Esophagus mucosa (tissue), 1 donor: Measurements from ENCODE around the gene GPR171. TPM values are rescaled to one million over a fixed set of nuclear protein-coding genes. Genes with fewer than 3 reads are reported as not detected.

ENCODE experiments used
- ATAC-seq: fragments of 200-7000 bp; cut with Tn5 transposase; one replicate; pipeline ENCODE4 v1.9.1; 2020
- total RNA-seq: library from RNA; stranded (reverse); gene quantifications from one replicate; pipeline ENCODE4 v1.2.4, GENCODE V29; 2023
- donor health status: DM: yes; HTN: yes; CAD: no.

The GPR171 gene
- total RNA-seq, 1 donor from 2014 or later = 0.32 TPM

GRCh38 chr3:151175952-151176351 is 27.1 kb downstream of the GPR171 start:
- no peak for ATAC-seq

DNA sequence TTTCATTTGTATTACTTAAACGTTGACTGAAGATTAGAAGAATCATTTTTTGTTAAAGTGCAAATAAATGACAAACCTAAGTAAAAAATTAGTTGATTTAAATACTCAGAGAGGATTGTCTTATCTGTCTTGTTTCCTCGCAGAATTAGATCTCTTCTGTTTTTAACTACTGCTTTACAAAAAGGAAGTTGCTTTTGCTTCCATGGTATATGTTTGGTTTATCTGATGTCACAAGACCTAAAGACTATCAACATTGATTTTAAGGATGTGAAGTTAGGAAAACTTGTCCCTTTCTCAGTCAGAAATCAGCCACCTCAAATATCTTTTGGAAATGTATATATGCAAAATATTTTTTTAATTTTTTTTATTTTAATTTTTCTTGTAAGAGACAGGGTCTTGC is 28.7 kb downstream of the GPR171 start:
- no peak for ATAC-seq

DNA sequence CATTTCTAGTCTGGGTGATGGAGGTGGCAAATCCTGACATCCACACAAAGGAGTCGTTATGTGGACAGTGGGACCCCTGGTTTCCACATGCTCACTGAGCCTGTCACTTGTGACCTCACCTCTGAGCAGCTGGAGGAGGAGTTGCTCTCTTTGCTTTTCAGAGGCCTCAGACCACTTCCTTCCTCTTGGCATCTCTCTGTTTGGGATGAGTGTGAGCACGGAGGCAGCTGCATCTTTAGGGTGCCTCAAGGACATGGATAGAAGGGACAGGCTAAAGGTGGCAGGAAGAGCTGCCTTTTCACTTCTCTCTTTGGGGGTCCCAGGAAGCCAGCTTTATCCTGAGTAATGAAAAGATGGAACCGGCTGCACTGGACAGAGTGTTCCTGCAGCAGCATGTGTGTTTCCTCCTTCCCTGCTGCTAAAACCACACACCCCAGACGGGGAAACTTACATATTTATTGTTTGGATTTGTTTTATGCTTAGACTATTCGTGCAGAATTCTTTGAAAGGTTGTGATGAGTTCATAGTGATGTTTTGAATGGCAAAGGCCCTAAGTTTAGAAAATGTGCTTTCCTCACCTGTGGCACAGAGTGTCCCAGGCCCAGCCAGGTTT is 31.8 kb downstream of the GPR171 start:
- ATAC-seq = no peak

GRCh38 chr3:151169948-151170679 is 32.9 kb downstream of the GPR171 start:
- peak; percentile 26 for ATAC-seq

DNA sequence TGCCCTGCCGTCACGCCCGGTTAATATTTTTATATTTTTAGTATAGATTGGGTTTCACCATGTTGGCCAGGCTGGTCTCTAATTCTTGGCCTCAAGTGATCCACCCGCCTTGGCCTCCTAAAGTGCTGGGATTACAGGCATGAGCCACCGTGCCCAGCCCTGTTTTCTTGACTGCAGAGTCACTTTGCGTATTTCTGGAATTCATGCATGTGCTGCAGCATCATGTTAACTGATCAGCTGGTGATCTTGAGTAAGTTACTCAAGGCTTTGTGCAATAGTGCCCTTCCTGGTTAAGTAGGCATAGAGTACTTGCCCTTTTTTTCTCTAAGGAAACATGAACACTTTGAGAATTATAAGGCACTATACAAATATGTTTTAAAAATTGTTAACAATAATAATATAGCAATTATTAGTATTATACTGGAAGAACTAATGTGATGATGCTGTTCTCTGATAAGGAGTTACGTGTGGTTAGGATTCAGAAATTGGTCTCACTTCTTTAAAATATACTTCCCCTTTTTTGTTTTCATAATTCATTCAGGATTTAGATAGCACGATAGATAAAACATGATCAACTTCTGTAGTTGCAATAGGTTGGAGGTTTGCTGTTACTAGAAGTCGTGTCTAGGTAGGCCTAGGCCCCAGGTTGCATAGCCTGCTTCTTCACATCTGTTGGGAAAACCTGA is 33.6 kb downstream of the GPR171 start:
- peak; percentile 41 for ATAC-seq

DNA sequence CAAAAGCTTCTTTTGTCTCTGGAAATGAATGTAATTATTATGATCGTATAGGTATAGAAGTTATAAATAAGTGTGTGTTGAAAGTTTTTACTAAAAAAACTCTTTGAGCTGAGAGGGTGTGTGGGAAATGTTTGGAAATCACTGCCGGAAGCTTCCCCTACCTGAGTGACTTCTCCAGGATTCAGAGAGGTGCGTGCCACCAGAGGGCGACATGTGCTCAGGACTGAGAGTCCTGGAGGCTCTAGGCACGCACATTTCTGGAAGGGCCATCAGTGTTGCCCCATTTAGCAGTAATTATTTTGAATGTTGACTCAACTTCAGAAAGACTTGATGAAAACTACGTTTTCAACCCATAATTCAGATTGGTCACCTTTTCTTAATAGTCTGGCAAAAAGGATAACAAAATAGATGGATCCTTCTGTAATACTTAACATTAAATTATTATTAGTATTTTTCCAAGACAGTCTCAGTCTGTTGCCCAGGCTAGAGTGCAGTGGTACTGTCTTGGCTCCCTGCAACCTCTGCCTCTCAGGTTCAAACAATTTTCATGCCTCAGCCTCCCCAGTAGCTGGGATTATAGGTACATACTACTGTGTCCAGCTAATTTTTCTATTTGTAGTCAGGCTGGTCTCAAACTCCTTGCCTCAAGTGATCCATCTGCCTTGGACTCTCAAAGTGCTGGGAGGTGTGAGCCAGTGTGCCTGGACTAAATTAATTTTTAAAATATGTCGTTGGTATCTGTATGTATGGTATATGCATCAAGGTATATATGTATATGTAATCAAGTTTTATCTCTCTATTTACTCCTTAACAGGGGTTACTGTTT is 34.5 kb downstream of the GPR171 start:
- peak; percentile 83 for ATAC-seq

DNA sequence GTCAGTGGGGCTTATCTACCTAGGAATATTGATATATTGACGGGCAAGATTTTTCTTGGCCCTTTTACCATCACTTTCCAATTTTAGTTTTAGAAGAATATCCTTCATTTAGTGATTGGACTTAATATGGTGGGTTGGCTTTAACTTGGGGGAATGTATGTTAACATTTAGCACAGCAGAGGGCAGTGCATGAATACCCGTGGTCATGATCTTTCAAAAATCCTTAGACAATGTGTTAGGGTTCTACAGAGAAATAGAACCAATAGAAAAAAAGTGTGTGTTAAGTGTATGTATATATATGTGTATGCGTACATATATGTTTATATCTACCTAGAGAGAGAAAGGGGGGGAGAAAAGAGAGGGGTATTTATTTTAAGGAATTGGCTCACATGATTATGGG is 36.9 kb downstream of the GPR171 start:
- no peak for ATAC-seq

DNA sequence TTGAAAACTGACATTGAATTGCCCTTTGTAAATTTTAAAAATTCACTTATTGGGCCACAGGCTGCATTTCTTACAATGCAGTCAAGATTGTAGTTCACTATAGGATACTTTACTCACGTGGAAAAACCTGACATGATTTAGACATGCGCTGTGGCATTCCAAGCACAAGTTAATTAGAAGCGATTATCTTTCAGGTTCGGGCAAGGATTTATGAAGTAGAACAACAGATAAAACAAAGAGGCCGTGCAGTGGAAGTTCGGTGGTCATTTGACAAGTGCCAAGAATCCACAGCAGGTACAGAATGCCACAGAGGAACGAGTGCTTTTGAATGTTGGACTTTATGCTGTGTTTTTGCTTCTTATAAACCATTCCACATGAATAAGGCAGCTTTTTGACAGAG is 37.8 kb downstream of the GPR171 start:
- ATAC-seq = no peak

DNA sequence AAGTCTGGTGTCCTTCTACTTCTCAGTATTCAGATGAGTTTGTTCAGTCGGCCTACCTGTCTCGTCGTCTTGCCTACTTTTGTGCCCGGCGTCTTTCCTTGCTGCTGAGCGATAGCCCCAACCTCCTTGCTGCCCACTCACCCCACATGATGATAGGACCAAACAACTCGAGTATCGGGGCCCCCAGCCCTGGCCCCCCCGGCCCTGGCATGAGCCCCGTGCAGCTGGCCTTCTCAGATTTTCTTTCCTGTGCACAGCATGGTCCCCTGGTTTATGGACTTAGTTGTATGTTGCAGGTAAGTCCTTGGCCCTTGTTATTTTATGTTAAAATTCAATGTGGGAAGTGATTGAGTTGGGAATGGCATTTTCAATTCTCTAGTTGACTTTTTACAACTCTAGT is 43.2 kb downstream of the GPR171 start:
- ATAC-seq = no peak

DNA sequence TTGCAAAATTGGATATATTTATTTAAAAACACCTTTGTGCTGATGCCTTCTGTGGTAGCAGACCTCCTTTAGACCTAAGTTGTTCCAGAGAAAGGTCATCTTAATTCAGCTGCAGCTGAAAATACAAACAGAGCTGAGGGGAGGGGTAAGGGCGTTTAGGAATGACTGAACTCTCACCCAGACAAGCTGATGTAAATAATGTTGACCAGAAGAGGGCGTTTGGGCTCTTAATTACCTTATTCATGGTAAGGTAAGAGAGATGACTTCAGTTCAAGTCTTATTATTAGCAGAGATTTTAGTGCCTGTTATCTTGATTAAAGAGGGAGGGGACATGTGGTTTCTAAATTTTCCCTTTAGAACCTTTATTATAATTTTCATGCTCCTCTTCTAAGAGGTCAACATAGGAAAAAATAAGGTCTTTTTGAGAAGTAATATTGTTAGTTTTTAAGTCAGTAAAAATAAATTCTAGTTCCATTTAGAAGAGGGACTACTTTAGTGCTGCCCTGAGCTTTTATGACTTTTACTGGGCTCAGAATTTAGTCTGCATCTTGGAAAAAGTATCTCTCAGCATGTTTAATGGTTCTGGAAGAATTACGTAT is 46.3 kb downstream of the GPR171 start:
- ATAC-seq = peak; percentile 52

GRCh38 chr3:151155409-151156128 is 47.4 kb downstream of the GPR171 start:
- no peak for ATAC-seq

DNA sequence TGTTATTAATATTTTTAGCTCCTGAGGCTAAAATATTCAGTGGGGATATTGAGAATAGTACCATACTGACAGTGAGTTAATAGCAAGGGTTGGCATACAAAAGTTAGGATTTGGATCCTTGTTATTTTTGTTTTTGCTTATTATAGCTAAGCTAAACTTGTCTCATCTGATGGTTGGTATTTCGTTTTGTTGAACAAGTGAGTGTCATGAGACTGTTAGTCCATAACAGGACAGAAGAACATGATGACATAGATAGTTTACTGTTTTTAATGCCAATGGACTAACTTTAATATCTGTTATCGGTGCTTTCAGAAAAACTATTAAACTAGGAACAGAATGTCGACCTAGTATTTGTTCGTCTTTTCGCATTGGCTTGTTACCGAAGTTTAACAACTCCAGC is 48.5 kb downstream of the GPR171 start:
- no peak for ATAC-seq

DNA sequence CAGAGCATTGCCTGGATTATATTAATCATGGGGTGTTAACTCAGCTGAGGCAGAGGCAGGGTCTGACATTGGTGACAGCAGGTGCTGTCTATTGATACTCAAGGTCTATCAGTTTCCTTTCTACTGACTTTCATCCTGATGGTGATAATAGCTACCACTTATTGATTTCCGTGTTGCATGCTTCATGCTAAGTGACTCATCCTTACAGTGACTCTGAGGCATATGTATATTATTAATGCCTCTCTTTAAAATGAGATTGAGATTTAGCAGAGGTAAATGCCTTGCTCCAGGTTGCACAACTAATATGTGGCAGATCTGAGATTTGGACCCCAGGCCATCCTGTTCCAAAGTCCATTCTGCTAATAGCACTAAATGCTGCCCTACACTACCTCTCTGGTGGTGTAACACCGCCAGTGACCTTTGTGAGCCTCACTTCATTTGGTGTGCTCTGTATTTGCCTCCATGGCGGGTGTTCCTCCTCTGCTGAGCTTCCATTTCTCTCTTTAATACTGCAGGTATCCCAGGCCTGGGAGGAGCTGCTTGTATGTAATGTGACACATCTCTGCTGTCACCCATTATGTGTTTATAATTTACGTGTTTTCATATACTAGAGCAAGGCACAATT is 50.4 kb downstream of the GPR171 start:
- no peak for ATAC-seq

Other genes starting within 250 kb of the GPR171 start
- gene CLRN1, start 230.5 kb downstream of the GPR171 start, total RNA-seq = not detected
- 0.32 TPM for gene MED12L, start 117.6 kb downstream of the GPR171 start, total RNA-seq
- gene P2RY14, start 75.3 kb upstream of the GPR171 start, total RNA-seq = 0.88 TPM
- gene GPR87, start 113.6 kb upstream of the GPR171 start, total RNA-seq = 36.8 TPM
- 0.28 TPM for gene P2RY13, start 126.3 kb upstream of the GPR171 start, total RNA-seq
- gene P2RY12, start 181.5 kb upstream of the GPR171 start, total RNA-seq = not detected